HUES64 (cell line): ENCODE data around the gene OSM. TPM values are rescaled to one million over a fixed set of nuclear protein-coding genes. Genes with fewer than 3 reads are reported as not detected.
A peak's percentile ranks its signal among the peaks of the same experiment; 100 is the strongest.

Experiments used
- H3K27ac ChIP-seq: 2 replicates; pipeline ENCODE4 v1.7.0; 2013; ENCODE audit warnings: low read depth, low read length, inconsistent platforms
- H3K27me3 ChIP-seq: 2 replicates; pipeline ENCODE4 v1.6.1; 2013; ENCODE audit warnings: mild to moderate bottlenecking, low read length; ENCODE audit not compliant: insufficient read depth
- H3K36me3 ChIP-seq: 2 replicates; pipeline ENCODE4 v1.6.1; 2013; ENCODE audit warnings: mild to moderate bottlenecking, low read length; ENCODE audit not compliant: insufficient read depth
- H3K4me1 ChIP-seq: 2 replicates; pipeline ENCODE4 v1.6.1; 2013; ENCODE audit warnings: mild to moderate bottlenecking, low read length, moderate library complexity; ENCODE audit not compliant: insufficient read depth
- H3K4me3 ChIP-seq: 2 replicates; pipeline ENCODE4 v1.5.1; 2013; ENCODE audit warnings: mild to moderate bottlenecking, low read length, moderate library complexity
- H3K9ac ChIP-seq: 2 replicates; pipeline ENCODE4 v1.6.1; 2013; ENCODE audit warnings: mild to moderate bottlenecking, low read depth, low read length
- H3K9me3 ChIP-seq: 2 replicates; pipeline ENCODE4 v1.6.1; 2013; ENCODE audit warnings: low read depth, low read length; ENCODE audit not compliant: insufficient read depth
- WGBS: fragments of 150-250, 120-280 bp; methylation state at CpG from one replicate; pipeline ENCODE4 v1.1.7; 2013; ENCODE audit warnings: missing lambda C conversion rate; 5-methylcytosine and 5-hydroxymethylcytosine counted together
- polyA plus RNA-seq, 2 experiments: library from polyadenylated mRNA; stranded (reverse); fragments of 50-300 nt; gene quantifications; one replicate each; pipeline ENCODE4 v1.2.3, GENCODE V29; 2013

OSM gene
- not detected for polyA plus RNA-seq (2013, experiment 1 of 2)
- polyA plus RNA-seq (2013, experiment 2 of 2) = not detected

GRCh38 chr22:30266445-30267381, at the start of gene OSM:
TSS of gene OSM (minus strand) at chr22:30266851. CDS start at chr22:30266799, 52 bp downstream.
- Histone ChIP-seq H3K36me3 (no peaks in the 10 kb centered on the region), H3K9me3 (no peaks in the 10 kb centered on the region), H3K27ac (no peak within 1 kb of the TSS), H3K27me3 (peaks cover 3% of the 10 kb centered on the region; the same call in 1 of the 2 replicates), H3K4me1 (no peaks in the 10 kb centered on the region), H3K4me3 (no peak within 1 kb of the TSS), H3K9ac (no peak within 1 kb of the TSS)
- 94% methylated on average over 35 of the region's 35 CpGs for WGBS

DNA sequence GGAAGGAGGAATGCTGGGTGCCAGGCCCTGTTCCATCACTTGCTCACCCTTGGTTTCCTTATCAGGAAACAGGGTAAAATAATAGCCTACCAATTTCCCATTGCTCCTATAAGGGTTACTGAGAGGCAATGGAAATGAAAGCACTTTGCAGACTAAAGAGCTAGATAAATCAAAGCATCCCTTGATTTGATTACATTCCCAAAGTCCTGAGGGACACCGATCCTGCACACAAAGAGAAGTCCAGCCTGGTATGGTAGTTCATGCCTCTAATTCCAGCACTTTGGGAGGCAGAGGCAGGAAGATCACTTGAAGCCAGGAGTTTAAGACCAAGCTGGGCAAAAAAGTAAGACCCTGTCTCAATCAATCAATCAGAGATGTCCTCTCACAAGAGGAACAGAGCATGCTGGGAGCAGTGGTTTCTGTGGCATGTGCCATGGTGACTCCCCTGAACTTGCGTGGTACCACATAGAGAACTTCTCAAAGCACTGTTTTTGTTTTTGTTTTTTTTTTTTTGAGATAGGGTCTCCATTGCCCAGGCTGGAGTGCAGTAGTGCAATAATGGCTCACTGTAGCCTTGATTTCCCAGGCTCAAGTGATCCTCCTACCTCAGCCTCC, 49.4 kb upstream of the OSM start:
- H3K27ac ChIP-seq = no peak overlapping the region

DNA sequence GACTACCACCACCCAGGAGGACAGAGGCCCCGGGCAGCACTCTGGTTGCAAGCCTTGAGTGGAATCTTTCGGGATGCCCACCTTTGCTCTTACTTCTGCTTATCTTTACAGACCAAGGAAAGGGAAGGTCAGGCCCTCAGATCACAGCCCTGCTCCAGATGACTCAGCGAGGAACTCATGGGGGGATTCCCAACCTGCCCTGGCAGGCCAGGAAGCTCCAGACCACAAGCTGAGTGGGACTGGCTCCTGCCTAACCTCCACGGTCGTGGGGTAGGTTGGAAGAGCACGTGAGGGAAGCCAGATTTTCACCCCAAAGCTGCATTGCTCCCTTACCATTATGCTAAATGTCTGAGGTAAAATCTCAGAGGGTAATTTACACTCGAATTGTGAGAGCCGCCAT, 48.3 kb upstream of the OSM start:
- Histone ChIP-seq H3K27ac (no peak overlapping the region), H3K4me3 (no peak overlapping the region), H3K9ac (peak overlapping the region; percentile 11; the same call in 1 of the 2 replicates), H3K9me3 (no peaks in the 10 kb centered on the region), H3K36me3 (no peaks in the 10 kb centered on the region), H3K27me3 (no peaks in the 10 kb centered on the region), H3K4me1 (peaks cover 9% of the 10 kb centered on the region; the same call in 1 of the 2 replicates)
- 79% methylated on average over 8 of the region's 8 CpGs for WGBS

More for the DNA sequence above, 49.4 kb upstream of the OSM start:
- H3K36me3 ChIP-seq = no peaks in the 10 kb centered on the region
- H3K9ac ChIP-seq = no peak overlapping the region
- no peaks in the 10 kb centered on the region for H3K9me3 ChIP-seq
- peaks cover 2% of the 10 kb centered on the region; the same call in 1 of the 2 replicates for H3K4me1 ChIP-seq
- H3K27me3 ChIP-seq = no peaks in the 10 kb centered on the region
- 92% methylated on average over 2 of the region's 2 CpGs for WGBS
- no peak overlapping the region for H3K4me3 ChIP-seq

GRCh38 chr22:30313527-30314363, 47.1 kb upstream of the OSM start:
- peaks cover 9% of the 10 kb centered on the region; the same call in 1 of the 2 replicates for H3K4me1 ChIP-seq
- no peak overlapping the region for H3K9ac ChIP-seq
- H3K27me3 ChIP-seq = no peaks in the 10 kb centered on the region
- 95% methylated on average over 6 of the region's 8 CpGs for WGBS
- no peaks in the 10 kb centered on the region for H3K9me3 ChIP-seq
- no peak overlapping the region for H3K4me3 ChIP-seq
- no peak overlapping the region for H3K27ac ChIP-seq
- no peaks in the 10 kb centered on the region for H3K36me3 ChIP-seq

DNA sequence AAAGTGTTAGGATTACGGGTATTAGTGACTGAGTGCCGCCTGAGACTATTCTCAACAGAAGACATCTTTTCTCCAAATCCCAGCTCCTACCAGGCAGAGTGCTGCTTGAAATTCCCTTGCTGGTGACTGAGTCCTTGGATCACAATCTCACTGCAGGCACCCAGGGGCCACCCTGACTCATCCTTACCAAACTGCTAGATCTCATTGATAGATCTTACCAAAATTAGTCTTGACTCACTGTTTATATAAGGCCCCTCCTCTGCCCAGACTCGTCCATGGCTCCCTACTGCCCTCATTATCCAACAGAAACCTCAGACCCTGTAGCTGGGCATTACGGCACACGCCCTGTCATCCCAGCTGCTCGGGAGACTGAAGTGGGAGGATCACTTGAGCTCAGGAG, 45.4 kb upstream of the OSM start:
- Histone ChIP-seq H3K27ac (no peak overlapping the region), H3K36me3 (no peaks in the 10 kb centered on the region), H3K4me3 (no peak overlapping the region), H3K4me1 (peaks cover 9% of the 10 kb centered on the region; the same call in 1 of the 2 replicates), H3K27me3 (no peaks in the 10 kb centered on the region), H3K9ac (no peak overlapping the region), H3K9me3 (no peaks in the 10 kb centered on the region)
- WGBS = 90% methylated on average over 6 of the region's 6 CpGs

DNA sequence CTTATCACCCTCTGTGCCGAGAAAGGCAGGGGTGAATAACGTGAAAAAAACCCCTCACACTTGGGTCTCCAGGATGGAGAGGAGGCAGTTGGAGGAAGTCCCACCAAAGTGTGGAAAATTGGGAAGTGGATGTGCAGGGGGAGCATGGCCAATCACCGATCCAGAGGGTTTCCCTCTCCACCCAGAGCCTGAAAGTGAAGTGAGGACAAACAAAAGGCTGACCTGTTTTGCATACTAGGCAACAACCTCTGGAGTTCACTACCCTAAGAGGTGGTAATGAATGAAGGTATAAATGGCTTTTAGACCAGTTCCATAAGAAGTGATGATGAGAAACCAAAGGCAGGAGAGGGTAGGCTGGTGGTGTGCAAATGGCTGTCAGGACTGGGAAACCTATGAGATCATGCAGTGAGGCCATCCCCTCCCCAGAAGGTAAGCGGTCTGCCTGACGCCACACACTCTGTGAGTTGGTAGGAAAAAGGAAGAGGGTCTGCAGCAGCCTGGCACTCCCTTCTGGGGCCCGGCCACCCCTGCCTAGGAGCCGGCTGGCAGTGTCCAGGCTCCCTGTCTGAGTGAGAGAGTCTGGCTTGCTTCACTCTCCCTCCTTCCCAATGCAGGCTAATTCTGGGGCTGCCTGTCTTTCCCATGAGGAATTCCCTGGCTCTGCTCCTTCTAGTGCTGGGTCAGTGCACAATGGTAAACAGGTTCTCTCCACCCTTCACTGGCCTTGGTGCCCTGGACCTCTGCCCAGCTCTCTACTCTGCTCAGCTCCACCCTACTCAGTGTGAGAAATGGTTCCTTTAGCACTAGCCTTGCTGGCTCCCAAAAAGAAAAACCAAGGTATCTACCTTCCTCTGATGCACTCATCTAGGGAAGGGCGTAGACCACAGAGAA, 44.5 kb upstream of the OSM start:
- H3K9me3 ChIP-seq = no peaks in the 10 kb centered on the region
- no peaks in the 10 kb centered on the region for H3K27me3 ChIP-seq
- H3K4me1 ChIP-seq = peaks cover 9% of the 10 kb centered on the region; the same call in 1 of the 2 replicates
- no peaks in the 10 kb centered on the region for H3K36me3 ChIP-seq
- H3K9ac ChIP-seq = no peak overlapping the region
- no peak overlapping the region for H3K4me3 ChIP-seq
- WGBS = 77% methylated on average over 8 of the region's 8 CpGs
- H3K27ac ChIP-seq = no peak overlapping the region

GRCh38 chr22:30309951-30310741, 43.5 kb upstream of the OSM start:
- Histone ChIP-seq H3K27me3 (no peaks in the 10 kb centered on the region), H3K4me3 (no peak overlapping the region), H3K27ac (no peak overlapping the region), H3K9ac (no peak overlapping the region), H3K9me3 (no peaks in the 10 kb centered on the region), H3K4me1 (peaks cover 9% of the 10 kb centered on the region; the same call in 1 of the 2 replicates), H3K36me3 (no peaks in the 10 kb centered on the region)
- WGBS = 94% methylated on average over 7 of the region's 7 CpGs

GRCh38 chr22:30308518-30309230, 42.0 kb upstream of the OSM start:
- no peak overlapping the region for H3K27ac ChIP-seq
- H3K27me3 ChIP-seq = no peaks in the 10 kb centered on the region
- H3K4me3 ChIP-seq = no peak overlapping the region
- no peaks in the 10 kb centered on the region for H3K36me3 ChIP-seq
- no peaks in the 10 kb centered on the region for H3K9me3 ChIP-seq
- no peak overlapping the region for H3K9ac ChIP-seq
- peaks cover 9% of the 10 kb centered on the region; the same call in 1 of the 2 replicates for H3K4me1 ChIP-seq
- WGBS = 92% methylated on average over 5 of the region's 5 CpGs

DNA sequence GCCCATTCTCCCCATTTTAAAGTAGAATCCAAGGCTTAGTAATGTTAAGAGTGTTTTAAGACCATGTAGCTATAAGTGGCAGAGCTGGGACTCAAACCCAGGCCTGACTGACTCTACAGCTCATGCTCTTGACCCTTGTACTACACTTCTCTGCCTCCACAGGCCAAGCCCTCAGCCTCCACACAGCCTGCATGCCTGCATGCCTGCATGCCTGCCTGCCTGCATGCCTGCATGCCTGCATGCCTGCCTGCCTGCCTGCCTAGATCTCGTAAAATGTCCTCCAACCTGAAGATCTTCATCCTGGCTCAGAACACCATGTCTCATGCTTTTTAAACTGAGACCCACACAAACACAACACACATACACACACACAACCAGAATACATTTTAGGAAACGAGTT, 41.4 kb upstream of the OSM start:
- Histone ChIP-seq H3K27ac (no peak overlapping the region), H3K4me1 (peaks cover 9% of the 10 kb centered on the region; the same call in 1 of the 2 replicates), H3K27me3 (no peaks in the 10 kb centered on the region), H3K36me3 (no peaks in the 10 kb centered on the region), H3K4me3 (no peak overlapping the region), H3K9ac (no peak overlapping the region), H3K9me3 (no peaks in the 10 kb centered on the region)
- 85% methylated on average over 2 of the region's 2 CpGs for WGBS
